Left cardiac atrium (tissue), 4 donors: ENCODE data around the gene PGLYRP1. TPM values are rescaled to one million over a fixed set of nuclear protein-coding genes. Genes with fewer than 3 reads are reported as not detected.

Source experiments
- ATAC-seq, 2 donors: fragments of 200-7000 bp; cut with Tn5 transposase; one replicate each; pipeline ENCODE4 v1.9.1; 2020; ENCODE audit warnings: mild to moderate bottlenecking in 2 of 2, moderate library complexity in 2 of 2
- DNase-seq: peaks from one replicate; pipeline ENCODE4 v3.0.0-alpha.2; 2020
- intact Hi-C, 2 donors: fragments of 100-400 bp; cut with DNase I; formaldehyde crosslinking; loops; one replicate each; pipeline versions ENCODE4 v1.14.1 to v1.15.1; 2022 to 2023
- total RNA-seq, 2 donors: library from RNA; stranded (reverse); fragmentation: NEBNext Ultra II Directional; extraction: Animal tissue kit (Norgen Biotek cat#: 25700); gene quantifications; one replicate each; pipeline ENCODE4 v1.2.1, GENCODE V29; 2021
- donor health status: DM: no; HTN: yes; CAD: no.
- donor health status: DM: no; HTN: yes; CAD: no; lungs with severe emphysema.
- donor health status: DM: yes; HTN: yes; CAD: no.
- donor health status: Dilated cardiomyopathy.

Gene PGLYRP1
- total RNA-seq, 2 donors from 2014 or later: 0.32 TPM; not detected in 1

DNA sequence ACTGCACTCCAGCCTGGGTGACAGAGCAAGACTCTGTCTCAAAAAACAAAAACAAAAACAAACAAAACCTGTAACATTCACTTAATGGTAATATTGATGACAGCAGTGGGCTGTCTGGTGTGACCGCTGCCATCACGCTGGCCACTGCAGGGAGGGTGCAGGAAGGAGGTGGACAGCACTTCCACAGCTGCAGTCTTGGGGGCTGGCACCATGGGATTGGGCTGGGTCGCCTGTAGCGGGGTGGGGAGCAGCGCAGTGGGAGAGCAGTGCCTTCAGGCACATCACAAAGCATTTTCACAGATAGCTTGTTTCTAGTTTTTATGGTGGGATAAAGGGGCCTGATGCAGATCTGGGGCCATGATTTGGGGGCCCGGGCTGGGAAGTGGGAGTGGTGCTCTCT, 12.7 kb upstream of the PGLYRP1 start:
- intact Hi-C loops: no loop called here
- DNase-seq: no peak

DNA sequence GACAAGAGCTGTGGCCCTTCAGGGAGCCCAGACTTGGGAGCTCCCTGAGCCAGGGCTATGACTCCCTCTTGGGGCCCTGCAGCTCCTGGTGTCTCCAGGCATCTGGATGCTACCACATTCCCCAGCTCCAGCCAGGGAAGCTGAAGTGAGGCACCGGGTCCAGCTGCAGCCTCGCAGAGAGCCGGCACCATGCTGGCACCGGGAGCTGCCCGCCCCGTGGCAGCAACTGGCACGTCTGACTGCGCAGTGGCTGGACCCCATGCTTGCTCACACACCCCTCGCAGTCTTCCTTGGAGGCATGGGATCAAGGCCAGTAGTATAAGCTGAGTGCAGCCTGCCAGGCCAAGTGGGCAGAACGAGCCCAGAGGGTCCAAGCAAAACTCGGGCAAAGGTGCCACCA, 10.5 kb upstream of the PGLYRP1 start:
- ATAC-seq: no peak
- intact Hi-C loops: no loop called here

More for the DNA sequence above, 12.7 kb upstream of the PGLYRP1 start:
- ATAC-seq: no peak

GRCh38 chr19:46032597-46033025, 9.8 kb upstream of the PGLYRP1 start:
- intact Hi-C loops: no loop called here
- ATAC-seq (no peak), DNase-seq (no peak)

More for the DNA sequence above, 10.5 kb upstream of the PGLYRP1 start:
- DNase-seq: no peak

DNA sequence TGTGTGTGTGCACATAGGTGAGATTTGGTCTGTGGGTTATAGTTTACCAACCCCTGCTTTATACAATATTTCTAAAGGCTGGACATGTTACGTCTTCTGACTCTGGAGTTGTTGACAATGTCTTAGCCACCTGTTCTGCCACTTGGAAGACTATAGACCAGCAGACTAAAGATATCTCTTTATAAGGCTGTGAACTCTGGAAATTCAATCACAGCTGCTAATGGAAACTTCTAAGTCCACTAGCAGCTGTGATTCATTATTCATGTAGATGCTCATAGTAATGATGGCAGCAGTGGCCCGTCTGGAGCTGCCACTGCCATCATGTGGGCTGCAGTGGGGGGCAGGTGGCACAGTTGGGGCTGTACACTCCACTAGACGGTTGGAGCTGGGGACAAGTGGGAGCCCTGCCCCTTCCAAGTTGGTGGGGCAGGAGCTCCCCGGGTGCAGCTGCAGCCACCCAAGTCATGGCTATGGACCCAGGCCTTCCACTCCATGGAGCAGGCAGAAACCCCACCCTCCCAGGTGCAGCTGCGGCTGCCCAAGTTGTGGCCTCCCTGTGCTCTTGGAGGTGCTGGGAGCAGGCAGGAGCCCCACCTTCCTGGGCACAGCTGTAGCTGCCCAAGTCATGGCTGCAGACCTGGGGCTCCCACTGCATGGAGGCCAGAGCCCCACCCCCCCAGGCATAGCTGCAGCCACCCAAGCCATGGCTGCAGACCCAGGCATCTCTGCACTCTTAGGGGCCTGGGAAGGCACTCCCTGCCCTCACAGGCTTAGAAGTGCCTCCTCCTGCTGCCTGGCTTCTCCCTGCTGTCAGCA, 9.1 kb upstream of the PGLYRP1 start:
- ATAC-seq (no peak), DNase-seq (no peak)
- intact Hi-C loops: no loop called here

DNA sequence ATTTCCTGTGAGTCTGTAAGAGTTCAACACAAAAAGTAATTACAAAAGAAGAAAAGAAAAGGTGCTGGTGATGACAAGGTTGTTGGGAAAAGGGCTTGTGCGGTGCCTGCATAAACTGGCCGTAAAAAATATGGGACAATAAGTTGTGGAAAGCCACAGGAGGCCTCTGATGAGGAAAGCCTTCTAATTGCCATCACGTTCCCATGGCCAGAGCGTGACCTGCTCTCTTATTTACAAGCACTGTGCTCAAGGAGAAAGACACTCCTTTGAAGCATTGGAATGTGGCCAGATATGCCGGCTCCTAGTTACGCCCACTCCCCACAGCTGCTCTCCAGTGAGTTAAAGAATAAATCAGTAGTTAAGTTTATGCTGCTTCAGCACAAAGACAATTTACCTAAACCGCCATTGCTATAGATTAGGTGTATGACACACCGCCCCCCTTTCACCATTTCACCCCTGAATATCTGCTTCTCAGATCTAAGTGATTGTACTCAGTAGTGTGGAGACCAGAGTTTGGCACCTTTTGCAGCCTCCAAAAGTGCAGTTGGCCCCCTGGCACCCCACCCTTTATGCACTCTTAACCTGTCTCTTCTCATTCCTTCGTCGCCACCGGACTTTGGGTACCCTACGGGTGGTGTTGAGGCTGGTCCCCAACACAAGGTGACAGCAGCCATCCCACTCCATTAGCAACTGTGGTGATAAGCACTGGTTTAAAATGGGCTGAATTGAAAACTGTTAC, 8.1 kb upstream of the PGLYRP1 start:
- DNase-seq: no peak
- ATAC-seq: no peak
- intact Hi-C loops: no loop called here

DNA sequence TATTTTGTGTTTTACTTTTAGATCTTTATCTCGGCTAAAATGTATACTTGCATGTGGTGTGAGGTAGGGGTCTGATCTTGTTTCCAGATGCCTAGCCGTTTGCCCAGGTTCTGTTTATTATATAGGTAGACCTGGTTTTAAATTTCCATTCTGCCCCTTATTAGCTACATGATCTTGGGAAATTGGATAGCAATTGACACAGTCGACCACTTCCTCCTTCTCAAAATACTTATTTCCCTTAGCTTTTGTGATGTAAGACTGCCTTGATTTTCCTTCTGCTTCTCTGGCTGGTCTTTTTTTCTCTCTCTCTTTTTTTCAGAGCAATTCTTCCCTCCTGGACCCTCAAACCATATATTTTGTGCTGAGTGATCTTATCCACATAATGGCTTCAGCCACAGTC, 3.0 kb upstream of the PGLYRP1 start:
- DNase-seq: no peak
- intact Hi-C loops: loop anchor here (5.0 kb wide), 2 partner anchors 51 to 236 kb away; no protein-coding TSS in a partner anchor
- no peak for ATAC-seq

- ATAC-seq: no peak
- intact Hi-C loops: no loop called here
- DNase-seq: no peak
These were observed 492 bp upstream of the PGLYRP1 start for GRCh38 chr19:46023311-46023779.

DNA sequence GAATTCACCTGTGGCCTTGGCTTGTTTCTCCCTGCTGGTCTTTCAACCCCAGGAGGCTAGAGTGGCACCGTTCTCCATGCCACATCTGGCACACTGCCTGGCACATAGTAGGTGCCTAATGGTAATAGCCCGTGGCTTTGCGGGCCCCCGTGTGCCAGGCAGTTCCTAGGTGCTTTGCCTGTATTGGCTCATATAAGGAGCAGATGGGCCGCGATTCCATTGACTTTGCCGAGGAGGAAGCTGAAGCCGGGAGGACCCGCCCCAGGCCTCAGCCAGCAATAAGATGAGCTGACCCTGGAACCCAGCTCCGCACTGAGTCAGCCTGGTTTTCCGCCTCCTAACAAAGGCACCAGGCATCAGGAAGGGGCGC, 807 bp downstream of the PGLYRP1 start:
- intact Hi-C loops: no loop called here
- DNase-seq: no peak
- no peak for ATAC-seq

- ATAC-seq (no peak), DNase-seq (no peak)
- intact Hi-C loops: no loop called here
These were observed 1.3 kb downstream of the PGLYRP1 start for GRCh38 chr19:46021531-46022041.

DNA sequence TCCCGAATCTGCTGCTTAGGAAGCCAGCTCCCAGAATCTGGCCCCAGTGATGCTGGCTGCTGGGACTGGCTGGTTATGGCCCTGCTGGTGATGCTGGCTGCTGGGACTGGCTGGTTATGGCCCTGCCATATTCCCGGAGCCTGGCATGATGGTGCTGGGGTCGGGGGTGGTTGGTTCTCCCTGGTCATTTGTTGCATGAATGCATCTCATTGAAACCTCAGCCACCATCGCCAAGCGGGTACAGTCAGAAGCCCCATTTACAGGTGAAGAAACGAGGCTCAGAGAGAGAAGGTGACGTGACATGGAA, 2.1 kb downstream of the PGLYRP1 start:
- ATAC-seq (no peak), DNase-seq (no peak)
- intact Hi-C loops: no loop called here

GRCh38 chr19:46019270-46019669, 3.6 kb downstream of the PGLYRP1 start:
- no peak for DNase-seq
- no peak for ATAC-seq
- intact Hi-C loops: no loop called here

GRCh38 chr19:46018729-46019251, 4.1 kb downstream of the PGLYRP1 start:
- DNase-seq: no peak

DNA sequence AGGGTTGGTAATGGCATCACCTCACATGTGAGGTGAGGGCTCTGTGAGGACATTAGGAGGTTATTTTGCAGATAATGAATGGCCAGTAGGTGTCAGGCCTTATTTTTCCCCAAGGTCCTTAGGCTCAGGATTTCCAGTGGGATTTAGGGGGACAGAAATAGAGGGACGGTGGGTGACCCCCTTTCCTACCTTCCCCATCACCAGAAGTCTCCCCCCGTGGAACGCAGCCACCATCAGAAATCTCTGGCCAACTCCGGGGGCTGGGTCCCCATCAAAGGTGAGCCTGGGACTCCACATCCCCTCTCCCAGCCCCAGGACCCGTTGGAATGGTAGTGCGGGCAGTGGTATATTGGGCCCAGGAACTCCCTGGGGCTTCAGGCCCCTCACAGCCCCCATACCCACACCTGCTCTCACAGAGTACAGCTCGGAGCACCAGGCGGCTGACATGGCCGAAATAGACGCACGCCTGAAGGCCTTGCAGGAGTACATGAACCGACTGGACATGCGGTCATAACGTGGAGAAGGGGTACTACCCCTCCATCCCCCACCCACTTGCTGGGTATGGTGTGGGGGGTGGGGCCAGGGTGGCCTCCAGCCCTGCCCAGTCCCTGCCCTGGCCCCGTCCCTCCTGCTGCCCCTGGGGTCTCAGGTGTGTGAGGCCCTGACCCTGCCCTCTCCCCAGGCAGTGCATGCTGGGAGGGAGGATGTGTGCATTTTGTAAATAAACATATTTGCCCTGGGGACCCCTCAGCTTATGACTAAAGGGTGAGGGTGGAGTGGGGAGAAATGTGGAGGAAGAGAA, 4.8 kb downstream of the PGLYRP1 start:
- DNase-seq (no peak), ATAC-seq (no peak)
- intact Hi-C loops: no loop called here

More at GRCh38 chr19:46018729-46019251, 4.1 kb downstream of the PGLYRP1 start:
- no peak for ATAC-seq
- intact Hi-C loops: no loop called here

DNA sequence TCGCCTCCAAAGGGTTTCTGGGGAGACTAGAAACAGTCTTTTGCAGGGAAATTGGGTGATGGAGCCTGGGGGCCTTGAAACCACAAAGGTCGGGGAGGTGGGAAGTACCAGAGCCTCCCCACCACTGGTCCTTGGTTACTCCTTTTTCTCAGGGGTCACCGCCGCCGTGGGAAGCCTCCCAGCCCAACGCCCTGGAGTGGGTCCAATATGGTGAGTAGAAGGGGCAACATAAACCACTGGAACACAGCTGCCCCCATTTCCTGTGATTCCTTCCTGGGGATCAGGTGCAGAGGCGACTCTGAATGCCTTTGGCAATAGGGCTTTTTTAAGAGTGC, 5.8 kb downstream of the PGLYRP1 start:
- DNase-seq: no peak
- ATAC-seq: no peak
- intact Hi-C loops: no loop called here

GRCh38 chr19:46016426-46017094, 6.3 kb downstream of the PGLYRP1 start:
- peak; percentile 81 to 84 for ATAC-seq
- intact Hi-C loops: no loop called here
- DNase-seq: peak; percentile 84

DNA sequence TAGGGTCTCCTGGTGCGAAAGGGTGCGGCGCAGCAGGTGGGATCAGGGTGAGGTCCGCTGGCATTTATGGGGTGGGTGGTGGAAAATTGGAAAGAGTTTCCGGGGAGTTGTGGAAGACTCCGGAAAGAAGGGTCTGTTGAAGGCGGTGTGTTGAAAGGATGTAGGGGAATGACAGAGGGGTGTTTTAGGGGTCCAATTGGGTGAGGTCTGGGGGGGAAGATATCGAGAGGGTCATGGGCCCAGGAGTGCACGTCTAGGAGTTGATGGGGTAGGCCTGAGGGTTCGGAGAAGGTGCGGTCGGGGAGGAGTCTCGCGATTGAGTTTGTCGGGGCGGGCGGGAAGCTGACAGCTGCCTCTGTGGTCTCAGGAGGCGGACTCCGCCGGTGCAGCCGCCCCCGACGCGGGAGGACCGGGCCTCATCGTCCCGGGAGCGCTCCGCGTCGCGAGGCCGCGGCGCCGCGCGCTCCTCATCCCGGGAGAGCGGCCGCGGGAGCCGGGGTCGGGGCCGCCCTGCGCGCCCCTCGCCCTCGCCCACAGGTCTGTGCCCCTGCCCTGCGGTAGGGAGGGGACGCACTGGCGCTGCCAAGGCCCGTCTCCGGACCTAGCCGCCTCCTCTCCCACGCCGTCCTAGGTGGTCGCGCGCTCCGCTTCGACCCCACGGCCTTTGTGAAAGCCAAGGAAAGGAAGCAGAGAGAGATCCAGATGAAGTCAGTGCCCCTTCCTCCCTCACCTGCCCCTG, 7.0 kb downstream of the PGLYRP1 start:
- intact Hi-C loops: no loop called here
- DNase-seq (no peak), ATAC-seq (peak in 1 of 2 donors; percentile 31)

DNA sequence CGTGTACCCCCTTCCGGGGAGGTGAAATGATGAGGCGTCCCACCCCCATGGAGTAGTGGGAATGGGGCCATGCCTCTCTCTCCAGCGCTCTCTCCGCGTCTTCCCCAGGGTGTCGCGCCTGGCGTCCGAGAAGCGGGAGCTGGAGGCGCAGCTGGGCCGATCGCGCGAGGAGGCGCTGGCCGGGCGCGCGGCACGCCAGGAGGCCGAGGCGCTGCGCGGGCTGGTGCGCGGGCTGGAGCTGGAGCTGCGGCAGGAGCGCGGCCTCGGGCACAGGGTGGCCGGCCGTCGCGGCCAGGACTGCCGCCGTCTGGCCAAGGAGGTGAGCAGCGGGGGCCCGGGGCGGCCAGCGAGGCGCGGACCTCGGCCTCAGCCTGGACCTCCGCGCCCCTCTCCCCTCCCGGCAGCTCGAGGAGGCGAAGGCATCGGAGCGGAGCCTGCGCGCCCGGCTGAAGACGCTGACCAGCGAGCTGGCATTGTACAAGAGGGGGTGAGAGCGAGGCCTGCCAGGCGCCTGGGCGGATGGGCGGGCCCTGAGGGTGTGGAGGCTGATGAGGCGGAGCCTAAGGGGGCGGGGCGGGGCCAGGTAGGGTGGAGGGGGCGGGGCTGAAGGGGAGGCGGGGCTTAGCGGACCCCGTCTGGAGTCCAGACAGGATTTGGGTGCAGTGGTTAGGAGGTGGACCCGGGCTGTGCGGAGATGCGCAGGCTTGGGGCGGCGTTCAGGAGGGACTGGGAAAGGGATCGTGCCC, 7.7 kb downstream of the PGLYRP1 start:
- ATAC-seq (peak; percentile 73 to 86), DNase-seq (peak; percentile 80)
- intact Hi-C loops: no loop called here

DNA sequence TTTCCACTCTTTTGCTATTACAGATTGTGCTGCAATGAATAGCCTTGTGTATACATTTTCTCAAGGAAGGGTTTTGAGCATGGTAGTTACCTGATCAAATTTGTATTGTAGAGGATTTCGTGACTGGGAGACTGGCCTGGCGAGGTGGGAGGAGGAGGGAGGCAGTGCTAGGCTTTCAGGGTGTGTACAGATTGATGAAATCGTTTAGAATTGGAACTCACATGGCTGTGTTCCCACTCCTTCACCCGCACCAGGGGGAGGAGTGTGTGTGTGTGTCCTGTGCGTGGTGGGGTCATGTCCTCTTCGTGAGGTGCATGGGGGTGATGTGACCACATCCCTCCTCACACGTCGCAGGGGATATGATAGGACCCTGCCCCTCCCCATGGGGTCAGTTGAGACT, 8.3 kb downstream of the PGLYRP1 start:
- intact Hi-C loops: no loop called here
- DNase-seq (no peak), ATAC-seq (no peak)
